NT2/D1 (cell line): ENCODE results near the gene CATSPERE.

Experiments
- DNase-seq: peaks from one replicate; pipeline ENCODE4 v3.0.0-alpha.2; 2011; ENCODE audit warnings: low read depth, low spot score
- H3K27me3 ChIP-seq: 2 replicates; pipeline ENCODE4 v1.6.0; 2011; ENCODE audit warnings: mild to moderate bottlenecking; ENCODE audit not compliant: insufficient read length, insufficient read depth
- H3K36me3 ChIP-seq: 2 replicates; pipeline ENCODE4 v1.6.1; 2011; ENCODE audit warnings: mild to moderate bottlenecking, low read length, mixed read lengths; ENCODE audit not compliant: insufficient read depth, insufficient read length
- H3K4me1 ChIP-seq: 2 replicates; pipeline ENCODE4 v1.5.1; 2011; ENCODE audit not compliant: insufficient read depth, insufficient read length
- H3K4me3 ChIP-seq: 2 replicates; pipeline ENCODE4 v1.5.1; 2011; ENCODE audit warnings: low read depth; ENCODE audit not compliant: insufficient read length
- H3K9ac ChIP-seq: 2 replicates; pipeline ENCODE4 v1.6.0; 2011; ENCODE audit warnings: low read depth; ENCODE audit not compliant: insufficient read length
- H3K9me3 ChIP-seq: 2 replicates; pipeline ENCODE4 v1.5.1; 2011; ENCODE audit warnings: mild to moderate bottlenecking, low read length; ENCODE audit not compliant: insufficient read depth
- SUZ12 ChIP-seq: IDR thresholded peaks from 2 replicates; pipeline ENCODE4 v1.6.1; 2011; ENCODE audit not compliant: insufficient read length, insufficient read depth; ENCODE audit errors: extremely low read depth
- YY1 ChIP-seq: IDR thresholded peaks from 2 replicates; pipeline ENCODE4 v1.6.1; 2011; ENCODE audit not compliant: insufficient read length, insufficient read depth
- ZNF274 ChIP-seq: IDR thresholded peaks from 2 replicates; pipeline ENCODE4 v1.6.1; 2011; ENCODE audit warnings: mild to moderate bottlenecking, low read depth, low read length

Gene CATSPERE

DNA sequence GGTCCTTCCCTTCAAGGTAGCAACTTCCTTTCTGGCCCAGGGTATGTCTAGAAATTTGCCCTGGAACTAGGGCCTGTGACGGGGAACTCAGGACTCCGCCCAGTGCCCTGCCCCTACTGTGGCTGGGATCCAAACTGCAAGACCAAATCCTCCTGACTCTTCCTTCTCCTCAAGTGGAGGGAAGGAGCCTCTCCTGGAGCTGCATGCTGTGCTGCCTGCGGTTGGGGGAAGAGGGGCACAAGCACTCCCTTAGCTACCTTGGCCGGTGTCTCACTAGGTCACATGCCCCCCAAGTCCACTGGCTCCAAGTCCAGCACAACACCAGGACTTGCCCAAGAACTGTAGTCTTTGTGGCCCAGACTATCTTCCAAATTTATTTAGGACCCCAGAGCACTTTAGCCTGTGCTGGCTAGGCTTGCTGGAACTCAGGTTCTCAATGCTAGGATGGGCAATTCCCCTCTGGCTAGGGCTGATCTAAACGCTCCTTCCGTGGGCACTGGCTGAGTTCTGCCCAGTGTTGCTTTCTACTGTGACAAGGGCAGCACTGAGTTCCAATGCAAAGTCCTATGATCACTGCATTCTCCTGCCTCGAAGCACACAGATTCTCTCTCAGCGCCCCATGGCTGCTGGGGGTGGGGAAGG lies 21.6 kb upstream of the CATSPERE start:
- Histone ChIP-seq H3K9ac (no peak overlapping the region), H3K27me3 (no peaks in the 10 kb centered on the region), H3K9me3 (no peaks in the 10 kb centered on the region), H3K4me1 (peaks cover 2% of the 10 kb centered on the region), H3K36me3 (peaks cover 33% of the 10 kb centered on the region), H3K4me3 (no peak overlapping the region)
- TF ChIP-seq YY1 (no peak), ZNF274 (no peak), SUZ12 (no peak)
- DNase-seq, result no peak

DNA sequence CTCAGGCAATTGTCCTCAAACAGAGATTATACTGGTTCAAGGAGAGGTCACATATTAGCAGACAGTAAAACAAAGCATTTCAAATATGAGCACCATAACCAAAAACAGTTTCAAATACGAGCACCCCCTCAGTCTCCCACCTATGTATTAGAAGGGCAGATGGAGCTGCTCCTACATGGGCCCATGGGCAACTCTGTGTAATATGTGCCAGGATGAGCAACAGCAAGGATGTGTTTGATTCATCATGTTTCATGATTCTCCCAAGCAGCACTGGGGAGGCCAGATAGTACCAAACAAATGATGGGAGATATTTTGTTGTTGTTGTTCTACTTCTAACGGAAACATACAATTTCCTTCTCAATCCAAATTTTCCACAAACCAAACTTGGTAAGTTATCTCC lies 18.2 kb upstream of the CATSPERE start:
- no peaks in the 10 kb centered on the region for H3K27me3 ChIP-seq
- H3K9me3 ChIP-seq, result no peaks in the 10 kb centered on the region
- TF ChIP-seq YY1 (no peak), ZNF274 (no peak), SUZ12 (no peak)
- H3K4me1 ChIP-seq, result peaks cover 4% of the 10 kb centered on the region
- no peak for DNase-seq
- no peak overlapping the region for H3K4me3 ChIP-seq
- peaks cover 13% of the 10 kb centered on the region for H3K36me3 ChIP-seq
- no peak overlapping the region for H3K9ac ChIP-seq

GRCh38 chr1:244444854-244445253 lies 16.2 kb upstream of the CATSPERE start:
- Histone ChIP-seq H3K4me1 (peaks cover 2% of the 10 kb centered on the region), H3K27me3 (no peaks in the 10 kb centered on the region), H3K9ac (no peak overlapping the region), H3K4me3 (no peak overlapping the region), H3K36me3 (peaks cover 23% of the 10 kb centered on the region), H3K9me3 (no peaks in the 10 kb centered on the region)
- DNase-seq, result no peak
- TF ChIP-seq ZNF274 (no peak), SUZ12 (no peak), YY1 (no peak)

DNA sequence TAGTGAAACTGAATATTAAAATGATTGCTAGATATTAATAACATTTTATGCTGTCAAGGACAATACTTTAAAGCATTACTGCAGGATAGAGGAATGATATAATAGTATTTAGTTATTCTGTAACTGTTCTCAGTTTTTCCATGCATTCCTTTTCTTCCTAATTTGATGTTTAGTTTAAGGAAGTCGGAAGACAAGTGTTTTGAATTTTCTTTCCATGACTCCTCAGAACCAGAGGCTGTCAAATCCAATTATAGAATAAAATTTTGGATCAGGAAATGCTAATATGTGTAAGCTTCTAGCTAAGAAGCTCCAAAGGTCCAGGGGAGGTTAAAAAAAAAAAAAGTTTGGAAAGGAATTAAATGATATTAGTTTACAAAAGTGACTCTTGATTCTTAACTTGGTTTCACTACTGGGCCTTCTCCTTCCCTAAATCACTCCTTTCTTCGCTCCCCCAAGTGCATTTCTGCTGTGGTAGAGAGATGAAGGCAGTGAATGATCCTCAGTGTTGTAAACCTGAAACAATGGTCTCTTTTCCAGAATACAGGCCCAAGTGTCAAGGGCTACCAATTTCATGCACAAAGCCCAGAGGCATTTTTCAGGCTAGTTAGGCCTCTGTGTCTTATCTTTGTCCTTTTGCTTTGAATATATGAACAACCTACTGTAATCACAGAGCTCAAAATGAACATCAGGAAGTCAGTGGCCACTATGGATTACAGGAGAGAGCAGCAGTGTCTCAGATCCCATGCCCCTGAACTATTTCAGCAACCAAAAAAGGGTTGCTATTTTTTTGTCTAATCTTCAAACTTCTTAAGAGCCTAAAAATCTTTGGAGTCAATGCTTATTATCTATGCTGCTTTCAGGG lies 15.5 kb upstream of the CATSPERE start:
- no peak overlapping the region for H3K4me3 ChIP-seq
- H3K36me3 ChIP-seq, result peaks cover 28% of the 10 kb centered on the region
- no peaks in the 10 kb centered on the region for H3K9me3 ChIP-seq
- TF ChIP-seq YY1, result no peak
- no peak for TF ChIP-seq SUZ12
- TF ChIP-seq ZNF274, result no peak
- H3K27me3 ChIP-seq, result no peaks in the 10 kb centered on the region
- no peak overlapping the region for H3K9ac ChIP-seq
- peaks cover 2% of the 10 kb centered on the region for H3K4me1 ChIP-seq
- no peak for DNase-seq

- Histone ChIP-seq H3K9me3 (no peaks in the 10 kb centered on the region), H3K36me3 (peaks cover 28% of the 10 kb centered on the region), H3K9ac (no peak overlapping the region), H3K4me3 (no peak overlapping the region), H3K27me3 (no peaks in the 10 kb centered on the region), H3K4me1 (peaks cover 2% of the 10 kb centered on the region)
- DNase-seq, result no peak
- no peak for TF ChIP-seq SUZ12
- TF ChIP-seq ZNF274, result no peak
Measured at GRCh38 chr1:244447024-244447423, 14.0 kb upstream of the CATSPERE start.

DNA sequence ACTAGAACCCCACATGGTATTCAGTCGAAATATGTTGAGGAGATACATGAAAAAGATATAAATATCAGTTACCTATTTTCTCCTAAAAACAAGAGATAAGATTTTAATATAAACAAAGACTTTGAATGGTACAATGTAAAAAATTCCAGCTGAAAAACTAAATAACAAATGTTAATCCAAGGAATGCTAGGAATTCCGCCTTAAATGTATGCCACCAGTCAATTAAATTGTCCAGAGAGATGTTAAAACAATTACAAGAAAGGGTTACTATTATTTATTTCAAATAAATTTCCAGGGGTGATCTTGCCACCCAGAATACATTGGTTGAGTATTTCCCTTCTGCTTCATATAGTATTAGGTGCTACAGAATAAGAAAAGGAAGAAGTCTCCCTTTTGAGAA lies 13.5 kb upstream of the CATSPERE start:
- Histone ChIP-seq H3K4me3 (no peak overlapping the region), H3K9ac (no peak overlapping the region), H3K27me3 (no peaks in the 10 kb centered on the region), H3K4me1 (peaks cover 2% of the 10 kb centered on the region), H3K9me3 (peaks cover 4% of the 10 kb centered on the region), H3K36me3 (peaks cover 28% of the 10 kb centered on the region)
- TF ChIP-seq ZNF274 (no peak), SUZ12 (no peak), YY1 (no peak)
- no peak for DNase-seq

- H3K4me1 ChIP-seq, result peaks cover 2% of the 10 kb centered on the region
- H3K4me3 ChIP-seq, result no peak overlapping the region
- no peaks in the 10 kb centered on the region for H3K27me3 ChIP-seq
- peaks cover 13% of the 10 kb centered on the region for H3K9me3 ChIP-seq
- DNase-seq, result no peak
- no peak overlapping the region for H3K9ac ChIP-seq
- no peak for TF ChIP-seq SUZ12
- no peak for TF ChIP-seq ZNF274
- TF ChIP-seq YY1, result no peak
- H3K36me3 ChIP-seq, result peaks cover 24% of the 10 kb centered on the region
Measured at GRCh38 chr1:244448279-244449036, 12.6 kb upstream of the CATSPERE start.
